ENCODE data around the gene GARIN1A.
"Not testable (repeated sequence)": the region's sequence is repeated elsewhere in the genome, so short reads cannot be mapped to it uniquely, and the experiment has no call there.

GARIN1A gene

GRCh38 chr7:128671992-128672391, at the start of gene GARIN1A:
TSS of gene GARIN1A (plus strand) at chr7:128672292. CDS start at chr7:128672398, 106 bp downstream.
- no peak for DNase-seq

GRCh38 chr7:128627124-128627523, 45.0 kb upstream of the GARIN1A start:
- DNase-seq: not testable (repeated sequence)

- not testable (repeated sequence) for DNase-seq
Measured at GRCh38 chr7:128633915-128634314, 38.2 kb upstream of the GARIN1A start.

GRCh38 chr7:128645206-128645605, 26.9 kb upstream of the GARIN1A start:
- not testable (repeated sequence) for DNase-seq

- DNase-seq: not testable (repeated sequence)
Measured at GRCh38 chr7:128645844-128646243, 26.2 kb upstream of the GARIN1A start.

GRCh38 chr7:128646877-128647276, 25.2 kb upstream of the GARIN1A start:
- not testable (repeated sequence) for DNase-seq

- DNase-seq: not testable (repeated sequence)
Measured at GRCh38 chr7:128651096-128651495, 21.0 kb upstream of the GARIN1A start.

GRCh38 chr7:128652606-128653005, 19.5 kb upstream of the GARIN1A start:
- not testable (repeated sequence) for DNase-seq

GRCh38 chr7:128653197-128653596, 18.9 kb upstream of the GARIN1A start:
- DNase-seq: not testable (repeated sequence)

GRCh38 chr7:128654080-128654479, 18.0 kb upstream of the GARIN1A start:
- not testable (repeated sequence) for DNase-seq

GRCh38 chr7:128654501-128654900, 17.6 kb upstream of the GARIN1A start:
- not testable (repeated sequence) for DNase-seq

GRCh38 chr7:128658428-128658827, 13.7 kb upstream of the GARIN1A start:
- DNase-seq: not testable (repeated sequence)

- DNase-seq: no peak
Measured at GRCh38 chr7:128660596-128660995, 11.5 kb upstream of the GARIN1A start.

GRCh38 chr7:128661446-128661845, 10.6 kb upstream of the GARIN1A start:
- DNase-seq: no peak

GRCh38 chr7:128662091-128662490, 10.0 kb upstream of the GARIN1A start:
- DNase-seq: no peak

- DNase-seq: not testable (repeated sequence)
Measured at GRCh38 chr7:128663223-128663622, 8.9 kb upstream of the GARIN1A start.

- DNase-seq: no peak
Measured at GRCh38 chr7:128665057-128665456, 7.0 kb upstream of the GARIN1A start.

GRCh38 chr7:128666200-128666599, 5.9 kb upstream of the GARIN1A start:
- no peak for DNase-seq

GRCh38 chr7:128672927-128673517, 930 bp downstream of the GARIN1A start:
- DNase-seq: no peak

GRCh38 chr7:128673571-128673970, 1.5 kb downstream of the GARIN1A start:
- DNase-seq: no peak

- DNase-seq: no peak
Measured at GRCh38 chr7:128676665-128677064, 4.6 kb downstream of the GARIN1A start.

- DNase-seq: no peak
Measured at GRCh38 chr7:128679920-128680319, 7.8 kb downstream of the GARIN1A start.

- no peak for DNase-seq
Measured at GRCh38 chr7:128681794-128682537, 9.9 kb downstream of the GARIN1A start.

GRCh38 chr7:128683270-128683669, 11.2 kb downstream of the GARIN1A start:
- DNase-seq: not testable (repeated sequence)

Data from NCI-H2029 treated with DMSO at 0.1 percent for 48 hours (cell line).